ENCODE measurements around the gene COL20A1.

COL20A1 gene

DNA sequence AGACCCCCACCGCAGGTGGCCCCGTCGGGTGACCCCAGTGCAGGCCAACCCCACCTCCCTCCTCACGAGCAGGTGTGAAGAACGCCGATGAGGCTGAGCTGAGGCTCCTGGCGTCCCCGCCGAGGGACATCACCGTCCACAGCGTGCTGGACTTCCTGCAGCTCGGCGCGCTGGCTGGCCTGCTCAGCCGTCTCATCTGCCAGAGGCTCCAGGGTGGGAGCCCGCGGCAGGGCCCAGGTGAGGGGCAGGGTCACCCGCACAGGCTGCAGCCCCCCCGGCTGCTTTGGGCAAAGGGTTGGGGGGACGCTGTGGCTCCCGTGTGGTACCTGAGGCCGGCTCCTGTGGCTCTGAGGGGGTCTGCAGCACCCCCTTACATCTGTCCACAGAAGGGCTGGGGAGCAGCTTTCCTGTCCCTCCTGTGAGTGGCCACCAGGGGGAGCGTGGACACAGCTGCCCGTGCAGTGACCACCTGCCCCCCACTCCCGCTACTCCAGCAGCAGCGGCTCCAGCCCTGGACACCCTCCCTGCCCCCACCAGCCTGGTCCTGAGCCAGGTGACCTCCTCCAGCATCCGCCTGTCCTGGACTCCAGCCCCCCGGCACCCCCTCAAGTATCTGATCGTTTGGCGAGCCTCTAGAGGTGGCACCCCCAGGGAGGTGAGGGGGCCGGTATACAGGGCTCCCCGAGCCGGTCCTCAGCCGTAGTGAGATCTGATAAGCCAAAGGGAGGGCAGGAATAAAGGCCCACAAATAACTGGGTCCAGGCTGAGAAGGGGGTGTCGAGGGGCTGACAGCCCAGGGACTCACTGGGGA is 16.5 kb downstream of the COL20A1 start:
- DNase-seq (ENCODE audit: low read depth) = peak; percentile 9

DNA sequence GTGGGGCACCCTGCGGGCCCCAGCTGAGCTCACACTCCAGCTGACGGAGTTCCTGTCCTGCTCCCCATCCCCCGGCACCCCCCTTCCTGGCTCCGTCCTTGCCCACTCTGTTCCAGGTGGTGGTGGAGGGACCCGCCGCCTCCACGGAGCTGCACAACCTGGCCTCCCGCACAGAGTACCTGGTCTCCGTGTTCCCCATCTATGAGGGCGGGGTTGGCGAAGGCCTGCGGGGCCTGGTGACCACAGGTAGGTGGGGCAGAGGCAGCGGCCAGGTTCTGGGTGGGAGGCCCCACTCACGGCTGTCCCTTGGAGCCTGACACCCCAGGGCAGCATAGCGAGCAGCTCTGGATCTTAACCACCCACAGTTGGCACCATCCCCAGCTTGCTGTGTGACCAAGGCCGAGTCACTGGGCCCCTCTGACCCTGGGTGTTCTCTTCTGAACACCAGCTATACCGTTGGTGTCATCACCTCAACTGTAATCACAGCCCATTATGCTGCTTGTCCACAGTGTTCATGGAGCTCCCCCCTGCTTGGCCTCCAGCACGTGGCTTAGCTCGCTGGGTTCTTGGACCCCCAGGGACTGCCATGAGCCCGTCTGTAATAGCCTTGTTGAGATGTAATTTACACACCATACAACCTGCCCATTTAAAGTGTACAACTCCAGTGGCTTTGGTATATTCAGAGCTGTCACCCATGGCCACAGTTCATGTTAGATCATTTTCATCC is 17.4 kb downstream of the COL20A1 start:
- DNase-seq (ENCODE audit: low read depth) = no peak

GRCh38 chr20:63311186-63311832 is 18.3 kb downstream of the COL20A1 start:
- DNase-seq (ENCODE audit: low read depth) = no peak

GRCh38 chr20:63311833-63312243 is 18.9 kb downstream of the COL20A1 start:
- no peak for DNase-seq (ENCODE audit: low read depth)

GRCh38 chr20:63312273-63312672 is 19.3 kb downstream of the COL20A1 start:
- no peak for DNase-seq (ENCODE audit: low read depth)

GRCh38 chr20:63312690-63313348 is 19.8 kb downstream of the COL20A1 start:
- no peak for DNase-seq (ENCODE audit: low read depth)

DNA sequence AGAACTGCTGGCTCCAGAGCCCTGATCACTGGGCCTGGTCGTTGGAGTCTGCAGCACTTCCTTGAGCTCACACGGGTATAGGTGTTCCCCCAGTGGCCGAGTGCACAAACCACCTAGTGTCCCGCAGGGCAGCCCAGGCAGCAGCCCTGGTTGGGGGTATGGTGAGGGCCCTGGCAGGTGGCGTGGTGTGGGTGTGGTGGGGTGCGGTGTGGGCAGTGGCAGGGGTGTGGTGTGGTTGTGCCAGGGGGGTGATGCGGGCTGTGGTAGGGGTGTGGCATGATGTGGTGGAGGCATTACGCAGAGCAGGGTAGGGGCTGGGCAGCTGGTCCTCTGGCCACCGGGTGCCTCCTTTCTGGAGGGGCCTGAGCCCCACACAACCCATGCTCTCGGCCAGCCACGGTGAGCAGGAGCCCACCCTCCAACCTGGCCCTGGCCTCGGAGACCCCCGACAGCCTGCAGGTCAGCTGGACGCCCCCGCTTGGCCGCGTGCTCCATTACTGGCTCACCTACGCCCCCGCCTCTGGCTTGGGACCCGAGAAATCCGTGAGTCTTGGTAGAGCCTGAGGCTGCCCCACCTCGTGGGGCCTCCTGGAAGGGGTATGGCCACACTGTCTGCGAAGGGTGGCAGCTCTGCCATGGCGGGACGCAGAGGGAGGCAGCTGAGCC is 20.5 kb downstream of the COL20A1 start:
- no peak for DNase-seq (ENCODE audit: low read depth)

GRCh38 chr20:63314015-63314471 is 21.1 kb downstream of the COL20A1 start:
- DNase-seq (ENCODE audit: low read depth) = no peak

GRCh38 chr20:63314566-63315239 is 21.7 kb downstream of the COL20A1 start:
- DNase-seq (ENCODE audit: low read depth) = no peak

- DNase-seq (ENCODE audit: low read depth) = no peak
Measured at GRCh38 chr20:63315240-63315689, 22.3 kb downstream of the COL20A1 start.

GRCh38 chr20:63315731-63316491 is 22.9 kb downstream of the COL20A1 start:
- DNase-seq (ENCODE audit: low read depth) = no peak

- no peak for DNase-seq (ENCODE audit: low read depth)
Measured at GRCh38 chr20:63316502-63316921, 23.5 kb downstream of the COL20A1 start.

- DNase-seq (ENCODE audit: low read depth) = no peak
Measured at GRCh38 chr20:63317061-63317460, 24.1 kb downstream of the COL20A1 start.

GRCh38 chr20:63317601-63318291 is 24.8 kb downstream of the COL20A1 start:
- no peak for DNase-seq (ENCODE audit: low read depth)

DNA sequence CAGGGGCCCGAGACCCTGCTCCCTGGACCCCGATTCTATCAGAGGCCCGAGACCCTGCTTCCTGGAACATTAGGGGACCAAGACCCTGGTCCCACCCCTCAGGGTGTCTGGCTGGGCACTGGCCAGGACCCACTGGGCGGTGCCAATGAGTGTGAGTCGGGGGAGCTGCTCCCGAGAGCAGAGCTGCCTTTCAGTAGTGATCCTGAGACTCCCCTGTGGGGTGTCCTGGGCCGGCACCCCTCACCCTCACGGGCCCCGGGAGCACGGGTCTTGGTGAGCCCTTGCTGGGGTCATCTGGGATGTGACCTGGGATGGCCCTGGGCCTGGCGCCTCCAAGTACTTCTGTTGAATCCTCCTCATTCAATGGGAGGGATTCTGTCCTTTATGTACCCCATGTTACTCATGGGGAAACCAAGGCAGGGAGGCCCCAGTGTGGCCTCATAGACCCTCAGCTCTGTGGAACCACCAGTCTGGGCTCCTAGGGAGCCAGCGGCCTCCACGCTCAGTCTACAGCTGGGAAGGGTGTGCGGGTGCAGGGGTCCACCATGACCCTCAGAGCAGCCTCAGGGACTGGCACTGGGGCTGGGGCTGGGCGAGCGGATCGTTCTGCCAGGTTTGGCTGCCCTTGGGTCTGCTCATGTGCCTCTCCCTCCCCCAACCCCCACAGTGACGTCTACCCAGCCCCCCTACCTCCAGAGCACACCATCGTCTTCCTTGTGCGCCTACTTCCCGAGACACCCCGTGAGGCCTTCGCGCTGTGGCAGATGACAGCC is 25.6 kb downstream of the COL20A1 start:
- no peak for DNase-seq (ENCODE audit: low read depth)

DNA sequence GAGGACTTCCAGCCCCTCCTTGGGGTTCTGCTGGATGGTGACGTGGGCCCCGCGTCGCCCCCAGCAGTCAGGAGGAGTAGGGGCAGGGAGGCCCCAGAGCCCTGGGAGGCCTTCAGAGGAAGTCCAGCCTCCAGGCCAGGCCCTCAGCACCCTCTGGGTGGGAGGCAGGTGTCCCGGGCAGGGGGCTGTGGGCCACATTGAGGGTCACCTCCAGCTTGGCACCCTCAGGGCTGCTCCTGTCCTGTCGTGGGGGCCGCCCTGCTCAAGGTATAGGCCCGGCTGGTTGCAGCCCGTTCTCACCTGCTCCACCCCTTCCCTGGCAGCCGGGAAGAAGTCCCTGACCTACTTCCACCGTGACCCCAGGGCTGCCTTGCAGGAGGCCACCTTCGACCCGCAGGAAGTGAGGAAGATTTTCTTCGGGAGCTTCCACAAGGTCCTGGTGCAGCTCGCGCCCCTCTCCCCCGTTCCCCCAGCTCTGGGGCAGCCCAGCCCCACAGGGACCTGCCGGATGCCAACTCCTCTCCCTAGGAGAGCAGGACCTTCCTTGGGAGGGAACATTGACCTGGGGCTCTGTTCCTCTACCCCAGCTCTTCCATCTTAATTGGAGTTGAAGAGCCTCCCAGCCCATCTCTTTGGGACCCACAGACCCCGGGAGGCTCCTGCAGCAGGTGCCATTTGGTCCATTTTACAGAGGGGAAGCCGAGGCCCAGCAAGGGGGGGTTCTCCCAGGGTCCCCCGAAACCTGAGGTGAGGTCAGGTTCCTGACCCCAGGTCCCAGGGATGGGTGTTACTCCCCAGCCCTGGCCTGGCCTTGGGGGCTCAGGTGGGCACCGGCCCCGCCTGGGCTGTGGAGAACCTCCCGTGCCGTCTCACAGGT is 26.4 kb downstream of the COL20A1 start:
- DNase-seq (ENCODE audit: low read depth) = no peak

DNA sequence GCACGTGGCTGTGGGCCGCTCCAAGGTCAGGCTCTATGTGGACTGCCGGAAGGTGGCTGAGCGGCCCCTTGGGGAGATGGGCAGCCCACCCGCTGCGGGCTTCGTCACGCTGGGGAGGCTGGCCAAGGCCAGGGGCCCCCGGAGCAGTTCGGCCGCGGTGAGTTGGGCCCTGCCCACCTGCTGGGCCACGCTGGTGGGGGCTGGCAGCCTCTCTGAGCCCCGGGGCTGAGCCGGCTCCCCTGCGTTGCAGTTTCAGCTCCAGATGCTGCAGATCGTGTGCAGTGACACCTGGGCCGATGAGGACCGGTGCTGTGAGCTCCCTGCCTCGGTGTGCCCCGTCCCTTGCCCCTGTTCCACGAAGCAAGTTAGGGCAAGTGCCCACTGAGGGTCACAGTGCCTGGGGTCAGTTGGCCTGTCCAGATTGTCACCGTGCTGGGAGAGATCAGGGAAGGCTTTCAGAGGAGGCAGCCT is 27.1 kb downstream of the COL20A1 start:
- DNase-seq (ENCODE audit: low read depth) = no peak
